ENCODE results near the gene DHTKD1. TPM values are rescaled to one million over a fixed set of nuclear protein-coding genes. Genes with fewer than 3 reads are reported as not detected.
A peak's percentile ranks its signal among the peaks of the same experiment; 100 is the strongest.

The DHTKD1 gene
- total RNA-seq, 2 experiments from 2014 or later = 5.1 to 5.3 TPM

DNA sequence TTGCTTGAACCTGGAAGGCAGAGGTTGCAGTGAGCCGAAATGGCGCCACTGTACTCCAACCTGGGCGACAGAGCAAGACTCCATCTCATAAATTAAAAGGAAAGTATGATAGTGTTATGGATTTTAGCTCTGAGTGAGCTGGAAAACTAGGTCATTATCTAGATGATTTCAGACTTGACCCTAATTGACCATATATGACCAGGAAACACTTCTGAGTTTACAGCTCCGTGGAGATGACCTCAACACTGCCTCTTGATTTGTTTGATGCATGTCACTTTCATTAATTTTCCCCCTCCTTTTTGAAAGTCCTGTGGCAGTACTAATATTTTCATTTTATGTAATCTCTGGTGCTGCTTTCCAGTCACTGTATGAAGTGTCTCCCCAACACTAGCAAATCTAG is 52.9 kb downstream of the DHTKD1 start:
- H3K36me3 Mint-ChIP-seq (ENCODE audit: low read depth) = peaks cover 50% of the 10 kb centered on the region
- H3K27ac Mint-ChIP-seq = no peak overlapping the region
- H3K27ac ChIP-seq (ENCODE audit: low read depth in 1 of 2, low read length in 2 of 2) = no peak overlapping the region
- ATAC-seq (ENCODE audit: poor library complexity) (no peak), DNase-seq (no peak)
- no peak overlapping the region for H3K4me3 ChIP-seq (ENCODE audit: low read length)
- H3K4me1 Mint-ChIP-seq (ENCODE audit: low read depth) = peaks cover 15% of the 10 kb centered on the region
- H3K27me3 ChIP-seq (ENCODE audit: control insufficient read depth in 1 of 2, insufficient read depth in 2 of 2, low read length in 2 of 2) = no peaks in the 10 kb centered on the region
- no peaks in the 10 kb centered on the region for H3K27me3 Mint-ChIP-seq
- TF ChIP-seq, protein P1, sequence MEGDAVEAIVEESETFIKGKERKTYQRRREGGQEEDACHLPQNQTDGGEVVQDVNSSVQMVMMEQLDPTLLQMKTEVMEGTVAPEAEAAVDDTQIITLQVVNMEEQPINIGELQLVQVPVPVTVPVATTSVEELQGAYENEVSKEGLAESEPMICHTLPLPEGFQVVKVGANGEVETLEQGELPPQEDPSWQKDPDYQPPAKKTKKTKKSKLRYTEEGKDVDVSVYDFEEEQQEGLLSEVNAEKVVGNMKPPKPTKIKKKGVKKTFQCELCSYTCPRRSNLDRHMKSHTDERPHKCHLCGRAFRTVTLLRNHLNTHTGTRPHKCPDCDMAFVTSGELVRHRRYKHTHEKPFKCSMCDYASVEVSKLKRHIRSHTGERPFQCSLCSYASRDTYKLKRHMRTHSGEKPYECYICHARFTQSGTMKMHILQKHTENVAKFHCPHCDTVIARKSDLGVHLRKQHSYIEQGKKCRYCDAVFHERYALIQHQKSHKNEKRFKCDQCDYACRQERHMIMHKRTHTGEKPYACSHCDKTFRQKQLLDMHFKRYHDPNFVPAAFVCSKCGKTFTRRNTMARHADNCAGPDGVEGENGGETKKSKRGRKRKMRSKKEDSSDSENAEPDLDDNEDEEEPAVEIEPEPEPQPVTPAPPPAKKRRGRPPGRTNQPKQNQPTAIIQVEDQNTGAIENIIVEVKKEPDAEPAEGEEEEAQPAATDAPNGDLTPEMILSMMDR (IDR thresholded peaks at IDR 0.05) = no peak
- peaks cover 19% of the 10 kb centered on the region for H3K36me3 ChIP-seq (ENCODE audit: insufficient read depth, low read length)
- no peaks in the 10 kb centered on the region for H3K9me3 ChIP-seq (ENCODE audit: control insufficient read depth in 1 of 2, insufficient read depth in 1 of 2, low read length in 2 of 2)
- ChIA-PET CTCF (no interaction called here), POLR2A (no interaction called here)
- no peak overlapping the region for H3K4me3 Mint-ChIP-seq
- intact Hi-C loops (cut with DNase I, micrococcal nuclease) = loop anchor here in 1 of 2 experiments (10.0 kb wide), 1 partner anchor 57 kb away; the partner anchor contains the start of gene DHTKD1
- peaks cover 10% of the 10 kb centered on the region for H3K4me1 ChIP-seq (ENCODE audit: insufficient read depth, low read length)
- no peaks in the 10 kb centered on the region for H3K9me3 Mint-ChIP-seq

DNA sequence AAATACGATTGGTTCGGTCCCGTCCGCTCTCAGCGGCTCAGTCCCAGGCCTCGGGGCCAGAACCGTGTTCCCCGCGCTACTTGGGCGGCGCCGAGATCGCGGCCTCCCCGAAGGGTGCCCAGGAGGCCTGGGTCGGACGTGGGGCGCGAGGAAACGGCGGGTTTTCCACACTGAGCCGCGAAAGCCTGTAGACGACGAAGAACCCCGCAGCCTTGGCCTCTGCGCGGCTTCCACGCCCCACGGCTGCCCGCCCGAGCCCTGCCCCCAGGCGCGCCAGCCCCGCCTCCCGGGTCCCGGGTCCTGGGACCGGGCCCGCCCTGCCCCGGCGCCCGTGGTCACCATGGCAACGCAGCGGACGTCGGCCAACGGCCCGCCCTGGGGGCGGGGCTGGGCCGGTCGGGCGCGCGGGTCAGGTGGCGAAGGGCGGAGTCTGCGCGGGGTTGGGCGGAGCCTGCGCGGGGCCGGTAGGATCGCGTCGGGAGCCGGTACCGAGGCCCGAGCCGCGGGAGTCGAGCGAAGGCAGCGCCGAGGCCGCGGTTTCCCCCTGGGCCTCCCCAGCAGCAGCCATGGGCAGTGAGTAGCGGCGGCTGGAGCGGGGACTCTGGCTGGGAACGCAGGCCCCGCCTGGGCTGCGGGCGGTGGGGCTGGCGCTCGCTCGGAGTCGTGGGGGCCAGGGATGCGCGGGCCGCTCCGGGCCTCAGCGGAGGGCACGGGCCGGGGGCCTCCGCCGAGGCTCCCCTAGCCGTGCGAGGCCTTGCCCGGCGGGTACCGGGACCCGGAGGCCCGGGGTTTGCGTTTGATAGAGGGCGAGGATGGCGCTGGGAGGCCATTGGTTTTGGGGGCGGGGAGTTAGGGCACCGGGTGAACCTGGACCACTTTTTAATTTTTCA is 60.7 kb downstream of the DHTKD1 start, which contains the start of gene SEC61A2:
Gene SEC61A2, plus strand, starts transcription at position 456 of the 890 bp plus-strand sequence. Its CDS starts 111 bp downstream, at position 567.
- Histone ChIP-seq H3K9me3 (ENCODE audit: control insufficient read depth in 1 of 2, insufficient read depth in 1 of 2, low read length in 2 of 2) (no peaks in the 10 kb centered on the region), H3K4me3 (ENCODE audit: low read length) (peak within 1 kb of the TSS; percentile 79), H3K27ac (ENCODE audit: low read depth in 1 of 2, low read length in 2 of 2) (peak within 1 kb of the TSS; percentile 76 to 79), H3K36me3 (ENCODE audit: insufficient read depth, low read length) (peaks cover 3% of the 10 kb centered on the region), H3K27me3 (ENCODE audit: control insufficient read depth in 1 of 2, insufficient read depth in 2 of 2, low read length in 2 of 2) (no peaks in the 10 kb centered on the region), H3K4me1 (ENCODE audit: insufficient read depth, low read length) (peaks cover 21% of the 10 kb centered on the region)
- Mint-ChIP-seq H3K27ac (peak within 1 kb of the TSS; percentile 83), H3K4me1 (ENCODE audit: low read depth) (peaks cover 25% of the 10 kb centered on the region), H3K9me3 (no peaks in the 10 kb centered on the region), H3K27me3 (no peaks in the 10 kb centered on the region), H3K4me3 (peak within 1 kb of the TSS; percentile 96), H3K36me3 (ENCODE audit: low read depth) (peaks cover 9% of the 10 kb centered on the region)
- ATAC-seq (ENCODE audit: poor library complexity) (peak; percentile 88), DNase-seq (peak; percentile 91 to 99 (median 98))
- ChIA-PET POLR2A (interaction anchor here (1.2 to 1.4 kb wide), 3 partner anchors 60 to 87 kb away, joined by 3 to 7 read pairs (median 4); partner anchors contain the start of genes CDC123, NUDT5 and UPF2), CTCF (interaction anchor here (0.7 to 1.4 kb wide), 5 partner anchors 60 to 86 kb away, joined by 3 to 10 read pairs (median 3); partner anchors contain the start of genes CDC123, DHTKD1 and NUDT5)
- intact Hi-C loops (cut with DNase I, micrococcal nuclease) = loop anchor here (1.0 to 10.0 kb wide), 6 partner anchors 61 to 218 kb away; partner anchors contain the start of genes DHTKD1 (in 2 of the 2), NUDT5 (in 2 of the 2), CAMK1D (in 1 of the 2) and CDC123 (in 1 of the 2)
- TF ChIP-seq, protein P1 (IDR thresholded peaks at IDR 0.05) = no peak

DNA sequence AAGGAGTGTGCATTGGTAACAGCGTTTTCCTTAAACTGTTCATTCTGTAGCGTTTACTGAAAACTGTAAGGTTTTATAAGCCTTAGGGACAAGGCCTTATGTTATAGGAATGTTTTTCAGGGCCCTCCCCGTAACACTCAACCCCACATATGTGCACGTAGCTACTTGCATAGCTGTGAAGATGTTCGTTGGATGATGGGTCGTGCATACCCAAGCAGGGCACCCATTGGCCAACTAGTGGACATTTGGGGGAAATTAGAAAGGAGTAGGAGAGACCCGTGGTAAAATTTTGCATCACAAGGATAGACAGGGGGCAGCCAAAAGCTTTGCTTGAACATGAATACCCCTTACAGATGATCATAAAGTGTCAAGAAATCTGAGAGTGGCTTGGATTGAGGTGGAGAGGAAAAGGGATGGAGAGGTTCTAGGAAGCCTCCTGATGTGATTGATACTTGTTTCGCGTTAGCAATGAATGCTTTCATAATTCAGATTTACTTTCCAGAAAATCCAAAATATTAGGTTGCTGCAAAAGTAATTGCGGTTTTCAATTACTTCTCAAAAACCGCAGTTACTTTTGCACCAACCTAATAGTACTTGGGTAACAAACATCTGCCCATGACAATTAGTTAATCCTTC is 61.6 kb downstream of the DHTKD1 start:
- Mint-ChIP-seq H3K27me3 (no peaks in the 10 kb centered on the region), H3K36me3 (ENCODE audit: low read depth) (peaks cover 15% of the 10 kb centered on the region), H3K4me3 (peak overlapping the region; percentile 96), H3K27ac (peak overlapping the region; percentile 83), H3K9me3 (no peaks in the 10 kb centered on the region), H3K4me1 (ENCODE audit: low read depth) (peaks cover 25% of the 10 kb centered on the region)
- Histone ChIP-seq H3K36me3 (ENCODE audit: insufficient read depth, low read length) (peaks cover 6% of the 10 kb centered on the region), H3K4me1 (ENCODE audit: insufficient read depth, low read length) (peaks cover 21% of the 10 kb centered on the region), H3K4me3 (ENCODE audit: low read length) (peak overlapping the region; percentile 79), H3K27ac (ENCODE audit: low read depth in 1 of 2, low read length in 2 of 2) (peak overlapping the region; percentile 62 to 75), H3K27me3 (ENCODE audit: control insufficient read depth in 1 of 2, insufficient read depth in 2 of 2, low read length in 2 of 2) (no peaks in the 10 kb centered on the region), H3K9me3 (ENCODE audit: control insufficient read depth in 1 of 2, insufficient read depth in 1 of 2, low read length in 2 of 2) (no peaks in the 10 kb centered on the region)
- intact Hi-C loops (cut with DNase I, micrococcal nuclease) = loop anchor here in 1 of 2 experiments (10.0 kb wide), 1 partner anchor 64 kb away; the partner anchor contains the start of genes CDC123 and NUDT5
- CTCF ChIA-PET = interaction anchor here (0.9 to 1.4 kb wide), 4 partner anchors 61 to 87 kb away, joined by 3 to 10 read pairs (median 4); partner anchors contain the start of genes CDC123, DHTKD1 and NUDT5
- TF ChIP-seq, protein P1 (IDR thresholded peaks at IDR 0.05) = peak; percentile 28
- POLR2A ChIA-PET = interaction anchor here (1.2 to 1.4 kb wide), 3 partner anchors 61 to 87 kb away, joined by 3 to 7 read pairs (median 4); partner anchors contain the start of genes CDC123, NUDT5 and UPF2
- DNase-seq = peak in 9 of 14 experiments; percentile 8 to 74 (median 16)
- ATAC-seq (ENCODE audit: poor library complexity) = peak; percentile 9

All from CD4-positive, alpha-beta T cell (primary cell).